Epithelial cell of proximal tubule (primary cell): Measurements from ENCODE around the gene UNG. TPM values are rescaled to one million over a fixed set of nuclear protein-coding genes. Genes with fewer than 3 reads are reported as not detected.

ENCODE experiments used
- DNase-seq: peaks from one replicate; pipeline ENCODE4 v3.0.0-alpha.2; 2011; ENCODE audit warnings: low read depth
- H3K4me3 ChIP-seq: 2 replicates; pipeline ENCODE4 v1.5.1; 2011; ENCODE audit warnings: low read depth, mild to moderate bottlenecking, low read length
- CTCF ChIP-seq: conservative IDR thresholded peaks from 2 replicates; pipeline ENCODE4 v1.5.1; 2012; ENCODE audit warnings: low read depth, mild to moderate bottlenecking, low read length
- total RNA-seq: library from RNA; depleted of rRNA; stranded (reverse); fragments of >200 nt; gene quantifications from 2 replicates; pipeline ENCODE4 v1.2.3, GENCODE V29; 2015

UNG gene
- total RNA-seq, 1 donor from 2014 or later = 118 TPM

DNA sequence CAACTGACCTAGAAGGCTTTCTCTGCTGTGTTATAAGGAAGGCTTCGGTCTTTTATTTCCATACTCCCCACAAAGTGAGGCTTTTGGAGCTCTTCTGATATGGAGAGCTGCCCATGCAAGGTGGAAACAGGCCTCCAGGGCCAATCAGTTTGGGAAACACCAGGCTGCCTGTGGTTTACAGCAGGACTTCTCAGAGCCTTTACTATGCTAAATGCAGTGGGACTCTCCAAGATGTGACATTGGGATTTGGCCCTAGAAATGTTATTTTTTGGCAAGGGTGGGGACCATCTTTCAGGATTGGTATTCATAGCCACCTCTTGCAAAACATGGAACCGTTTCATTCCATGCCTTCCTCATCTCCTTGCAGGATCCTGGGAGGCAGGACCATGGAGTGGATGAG is 22.7 kb downstream of the UNG start:
- H3K4me3 ChIP-seq = no peak overlapping the region
- TF ChIP-seq CTCF = no peak
- no peak for DNase-seq

- DNase-seq = no peak
- no peak for TF ChIP-seq CTCF
These were observed 23.2 kb downstream of the UNG start for GRCh38 chr12:109120557-109120956.

DNA sequence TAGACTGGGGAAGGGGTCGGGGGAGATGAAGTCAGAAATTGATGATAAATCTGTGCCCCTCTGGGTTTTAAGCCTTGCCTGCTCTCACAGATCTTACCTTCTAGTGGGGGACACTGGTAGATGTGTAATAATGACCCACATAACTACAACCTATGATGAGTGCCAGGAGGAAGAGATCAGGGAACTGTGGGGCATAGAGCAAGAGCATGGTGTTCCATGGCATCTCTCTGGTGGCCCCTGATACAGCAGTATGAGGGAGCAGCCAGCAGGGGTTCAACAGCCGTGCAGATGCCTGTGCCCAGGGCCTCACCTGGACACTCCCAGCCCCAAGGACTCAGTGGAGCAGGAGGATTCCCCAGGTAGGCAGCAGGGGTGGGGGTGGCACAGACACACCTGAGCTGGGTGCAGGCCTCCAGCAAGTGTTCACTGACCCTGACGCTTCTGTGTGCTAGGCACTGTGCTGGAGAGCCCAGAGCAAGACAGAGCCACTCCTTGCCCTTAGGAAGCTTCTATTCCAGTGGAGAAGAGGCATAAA is 24.0 kb downstream of the UNG start:
- no peak for DNase-seq
- no peak overlapping the region for H3K4me3 ChIP-seq
- no peak for TF ChIP-seq CTCF

More at GRCh38 chr12:109120557-109120956, 23.2 kb downstream of the UNG start:
- H3K4me3 ChIP-seq = no peak overlapping the region

GRCh38 chr12:109124878-109125648 is 27.7 kb downstream of the UNG start:
- no peak for DNase-seq
- TF ChIP-seq CTCF = no peak
- no peak overlapping the region for H3K4me3 ChIP-seq

- TF ChIP-seq CTCF = no peak
- no peak for DNase-seq
- H3K4me3 ChIP-seq = no peak overlapping the region
These were observed 28.4 kb downstream of the UNG start for GRCh38 chr12:109125791-109126190.

- no peak for DNase-seq
- H3K4me3 ChIP-seq = no peak overlapping the region
- TF ChIP-seq CTCF = no peak
These were observed 29.4 kb downstream of the UNG start for GRCh38 chr12:109126784-109127183.
